Activated effector memory CD4-positive, alpha-beta T cell treated with anti-CD3 and anti-CD28 coated beads, Interleukin-2, amount 50 U/mL, for 16 hours (primary cell): Measurements from ENCODE around the gene GIGYF1.
A peak's percentile ranks its signal among the peaks of the same experiment; 100 is the strongest.
"Not testable (repeated sequence)": the region's sequence is repeated elsewhere in the genome, so short reads cannot be mapped to it uniquely, and the experiment has no call there.

Experiments used
- DNase-seq: peaks from one replicate; pipeline ENCODE4 v3.0.0-alpha.2; 2020

The GIGYF1 gene

GRCh38 chr7:100694098-100694745, at the start of gene GIGYF1:
Gene GIGYF1 (minus strand): TSS chr7:100694250. CDS start chr7:100688238, 6,012 bp downstream.
- DNase-seq: peak; percentile 92

GRCh38 chr7:100739934-100740333, 45.9 kb upstream of the GIGYF1 start:
- DNase-seq: no peak

GRCh38 chr7:100736671-100737070, 42.6 kb upstream of the GIGYF1 start:
- DNase-seq: no peak

- no peak for DNase-seq
These were observed 41.7 kb upstream of the GIGYF1 start for GRCh38 chr7:100735730-100736129.

- DNase-seq: no peak
These were observed 38.0 kb upstream of the GIGYF1 start for GRCh38 chr7:100731937-100732636.

GRCh38 chr7:100730136-100730800, 36.2 kb upstream of the GIGYF1 start:
- DNase-seq: no peak

GRCh38 chr7:100728196-100728595, 34.1 kb upstream of the GIGYF1 start:
- no peak for DNase-seq

- DNase-seq: no peak
These were observed 33.1 kb upstream of the GIGYF1 start for GRCh38 chr7:100726996-100727761.

- not testable (repeated sequence) for DNase-seq
These were observed 30.3 kb upstream of the GIGYF1 start for GRCh38 chr7:100724364-100724763.

GRCh38 chr7:100723732-100724275, 29.8 kb upstream of the GIGYF1 start:
- DNase-seq: no peak

- no peak for DNase-seq
These were observed 28.6 kb upstream of the GIGYF1 start for GRCh38 chr7:100722480-100723212.

- no peak for DNase-seq
These were observed 27.4 kb upstream of the GIGYF1 start for GRCh38 chr7:100721505-100721812.

- DNase-seq: no peak
These were observed 26.8 kb upstream of the GIGYF1 start for GRCh38 chr7:100720671-100721504.

- no peak for DNase-seq
These were observed 26.2 kb upstream of the GIGYF1 start, which contains the start of gene EPO for GRCh38 chr7:100720279-100720670. Gene EPO (plus strand): TSS chr7:100720468. CDS start chr7:100720981, 513 bp downstream.

GRCh38 chr7:100719523-100720278, 25.7 kb upstream of the GIGYF1 start:
- no peak for DNase-seq

GRCh38 chr7:100717073-100717472, 23.0 kb upstream of the GIGYF1 start:
- not testable (repeated sequence) for DNase-seq

- DNase-seq: no peak
These were observed 20.7 kb upstream of the GIGYF1 start for GRCh38 chr7:100714725-100715124.

GRCh38 chr7:100711369-100711768, 17.3 kb upstream of the GIGYF1 start:
- DNase-seq: no peak

GRCh38 chr7:100710452-100710851, 16.4 kb upstream of the GIGYF1 start:
- no peak for DNase-seq

- DNase-seq: no peak
These were observed 14.3 kb upstream of the GIGYF1 start for GRCh38 chr7:100708395-100708794.
